ENCODE measurements around the gene CD36.
"Not testable (repeated sequence)": the region's sequence is repeated elsewhere in the genome, so short reads cannot be mapped to it uniquely, and the experiment has no call there.

CD36 gene

GRCh38 chr7:80656029-80656428, 17.6 kb downstream of the CD36 start:
- no peak for DNase-seq

GRCh38 chr7:80659120-80660055, 20.9 kb downstream of the CD36 start:
- peak; percentile 48 for DNase-seq

GRCh38 chr7:80660939-80661338, 22.5 kb downstream of the CD36 start:
- DNase-seq = no peak

GRCh38 chr7:80661729-80662128, 23.3 kb downstream of the CD36 start:
- DNase-seq = no peak

GRCh38 chr7:80662252-80662651, 23.8 kb downstream of the CD36 start:
- DNase-seq = no peak

- DNase-seq = no peak
Measured at GRCh38 chr7:80665526-80665925, 27.1 kb downstream of the CD36 start.

- no peak for DNase-seq
Measured at GRCh38 chr7:80666376-80666775, 27.9 kb downstream of the CD36 start.

GRCh38 chr7:80669367-80669766, 30.9 kb downstream of the CD36 start:
- DNase-seq = not testable (repeated sequence)

GRCh38 chr7:80671744-80672143, 33.3 kb downstream of the CD36 start:
- no peak for DNase-seq

- no peak for DNase-seq
Measured at GRCh38 chr7:80675090-80675489, 36.6 kb downstream of the CD36 start.

- DNase-seq = no peak
Measured at GRCh38 chr7:80676404-80676803, 38.0 kb downstream of the CD36 start.

- no peak for DNase-seq
Measured at GRCh38 chr7:80677629-80678028, 39.2 kb downstream of the CD36 start.

- DNase-seq = no peak
Measured at GRCh38 chr7:80678707-80679106, 40.3 kb downstream of the CD36 start.

GRCh38 chr7:80679921-80680907, 41.8 kb downstream of the CD36 start:
- no peak for DNase-seq

- DNase-seq = no peak
Measured at GRCh38 chr7:80681272-80681885, 42.9 kb downstream of the CD36 start.

- DNase-seq = no peak
Measured at GRCh38 chr7:80682744-80683143, 44.3 kb downstream of the CD36 start.

GRCh38 chr7:80686576-80686975, 48.1 kb downstream of the CD36 start:
- no peak for DNase-seq

GRCh38 chr7:80699045-80699638, 60.7 kb downstream of the CD36 start:
- DNase-seq = peak; percentile 51

GRCh38 chr7:80699721-80700256, 61.3 kb downstream of the CD36 start:
- no peak for DNase-seq

GRCh38 chr7:80703272-80703671, 64.8 kb downstream of the CD36 start:
- DNase-seq = no peak

GRCh38 chr7:80705130-80705781, 66.8 kb downstream of the CD36 start:
- DNase-seq = no peak

- no peak for DNase-seq
Measured at GRCh38 chr7:80707318-80707717, 68.9 kb downstream of the CD36 start.

Data from NCI-H748 treated with DMSO at 0.1 percent for 48 hours (cell line).